Measurements from ENCODE around the gene CTNNA2.

The CTNNA2 gene

GRCh38 chr2:80302314-80303005 is 789.6 kb downstream of the CTNNA2 start:
- Histone ChIP-seq H3K36me3 (ENCODE audit: insufficient read depth, low read length) (no peaks in the 10 kb centered on the region), H3K9ac (ENCODE audit: low read depth, low read length) (no peak overlapping the region), H3K27me3 (ENCODE audit: insufficient read depth, low read length, poor library complexity) (no peaks in the 10 kb centered on the region), H3K9me3 (ENCODE audit: insufficient read depth, low read length, severe bottlenecking) (peaks cover 10% of the 10 kb centered on the region), H3K27ac (ENCODE audit: low read length) (no peak overlapping the region), H3K4me3 (ENCODE audit: low read depth in 1 of 2, low read length in 2 of 2) (no peak overlapping the region), H3K4me2 (ENCODE audit: insufficient read depth, low read length) (no peak overlapping the region), H2AFZ (ENCODE audit: low read depth, low read length) (no peak overlapping the region), H3K79me2 (ENCODE audit: insufficient read depth, low read length) (no peaks in the 10 kb centered on the region), H4K20me1 (ENCODE audit: insufficient read depth, low read length) (no peaks in the 10 kb centered on the region), H3K4me1 (ENCODE audit: insufficient read depth, low read length) (no peaks in the 10 kb centered on the region)
- DNase-seq (no peak), ATAC-seq (ENCODE audit: insufficient read depth, low read depth) (no peak)
- TF ChIP-seq CTCF (IDR thresholded peaks at IDR 0.05; ENCODE audit: borderline replicate concordance, extremely low read depth, low read length, poor library complexity, severe bottlenecking) = no peak
- TF ChIP-seq EZH2 (IDR thresholded peaks at IDR 0.05; ENCODE audit: borderline replicate concordance, low read depth, low read length, severe bottlenecking) = no peak

- Histone ChIP-seq H4K20me1 (ENCODE audit: insufficient read depth, low read length) (no peaks in the 10 kb centered on the region), H3K4me1 (ENCODE audit: insufficient read depth, low read length) (no peaks in the 10 kb centered on the region), H3K9ac (ENCODE audit: low read depth, low read length) (no peak overlapping the region), H3K9me3 (ENCODE audit: insufficient read depth, low read length, severe bottlenecking) (peaks cover 10% of the 10 kb centered on the region), H3K36me3 (ENCODE audit: insufficient read depth, low read length) (no peaks in the 10 kb centered on the region), H3K4me2 (ENCODE audit: insufficient read depth, low read length) (no peak overlapping the region), H3K27ac (ENCODE audit: low read length) (no peak overlapping the region), H3K79me2 (ENCODE audit: insufficient read depth, low read length) (no peaks in the 10 kb centered on the region), H2AFZ (ENCODE audit: low read depth, low read length) (no peak overlapping the region), H3K27me3 (ENCODE audit: insufficient read depth, low read length, poor library complexity) (no peaks in the 10 kb centered on the region), H3K4me3 (ENCODE audit: low read depth in 1 of 2, low read length in 2 of 2) (no peak overlapping the region)
- ATAC-seq (ENCODE audit: insufficient read depth, low read depth) (no peak), DNase-seq (no peak)
- TF ChIP-seq CTCF (IDR thresholded peaks at IDR 0.05; ENCODE audit: borderline replicate concordance, extremely low read depth, low read length, poor library complexity, severe bottlenecking) (no peak), EZH2 (IDR thresholded peaks at IDR 0.05; ENCODE audit: borderline replicate concordance, low read depth, low read length, severe bottlenecking) (no peak)
Measured at GRCh38 chr2:80303006-80303908, 790.4 kb downstream of the CTNNA2 start.

GRCh38 chr2:80303909-80304837 is 791.3 kb downstream of the CTNNA2 start, which contains the start of gene LRRTM1:
LRRTM1 (minus strand) TSS chr2:80304752; CDS start chr2:80303819, 933 bp downstream.
- Histone ChIP-seq H3K9me3 (ENCODE audit: insufficient read depth, low read length, severe bottlenecking) (peaks cover 10% of the 10 kb centered on the region), H3K9ac (ENCODE audit: low read depth, low read length) (no peak within 1 kb of the TSS), H3K27ac (ENCODE audit: low read length) (no peak within 1 kb of the TSS), H4K20me1 (ENCODE audit: insufficient read depth, low read length) (no peaks in the 10 kb centered on the region), H3K36me3 (ENCODE audit: insufficient read depth, low read length) (no peaks in the 10 kb centered on the region), H3K4me1 (ENCODE audit: insufficient read depth, low read length) (no peaks in the 10 kb centered on the region), H3K27me3 (ENCODE audit: insufficient read depth, low read length, poor library complexity) (no peaks in the 10 kb centered on the region), H3K4me3 (ENCODE audit: low read depth in 1 of 2, low read length in 2 of 2) (no peak within 1 kb of the TSS), H3K4me2 (ENCODE audit: insufficient read depth, low read length) (no peak within 1 kb of the TSS), H2AFZ (ENCODE audit: low read depth, low read length) (no peak within 1 kb of the TSS), H3K79me2 (ENCODE audit: insufficient read depth, low read length) (no peaks in the 10 kb centered on the region)
- no peak for ATAC-seq (ENCODE audit: insufficient read depth, low read depth)
- TF ChIP-seq EZH2 (IDR thresholded peaks at IDR 0.05; ENCODE audit: borderline replicate concordance, low read depth, low read length, severe bottlenecking) (no peak), CTCF (IDR thresholded peaks at IDR 0.05; ENCODE audit: borderline replicate concordance, extremely low read depth, low read length, poor library complexity, severe bottlenecking) (no peak)
- no peak for DNase-seq
